ENCODE measurements around the gene NALF2. TPM values are rescaled to one million over a fixed set of nuclear protein-coding genes. Genes with fewer than 3 reads are reported as not detected.

Gene NALF2
- 1 to 10 TPM in 1 of 2 donors, under 1 TPM in 1; 0.66 to 1.0 TPM for total RNA-seq

- Histone ChIP-seq H3K4me3 (peak within 1 kb of the TSS in 1 of 2 donors; percentile 25), H3K27me3 (no peaks in the 10 kb centered on the region), H3K27ac (peak within 1 kb of the TSS in 2 of 4 donors; percentile 21 to 70), H3K36me3 (replicated peaks in 1 of 2; ENCODE audit: insufficient read depth in 1 of 2, low read depth in 2 of 2) (no peaks in the 10 kb centered on the region), H3K4me1 (peaks cover 14% of the 10 kb centered on the region), H3K9me3 (no peaks in the 10 kb centered on the region)
- 0 to 1% methylated on average over 1 to 28 of the region's 66 CpGs for WGBS, 2 donors
- peak; percentile 66 for ATAC-seq
- DNase-seq = peak; percentile 51 to 69 (median 60)
- intact Hi-C loops (cut with DNase I) = no loop called here
- TF ChIP-seq CTCF (IDR thresholded peaks at IDR 0.05) = peak in 1 of 7 experiments; percentile 0
- peak in 2 of 3 donors; percentile 48 to 50 for TF ChIP-seq POLR2A (IDR thresholded peaks at IDR 0.05)
Measured at GRCh38 chrX:69503782-69504625, at the start of gene NALF2. Gene NALF2 (plus strand): TSS chrX:69504326. CDS start chrX:69505283, 957 bp downstream.

- no peak for TF ChIP-seq POLR2A (IDR thresholded peaks at IDR 0.05)
- TF ChIP-seq CTCF (IDR thresholded peaks at IDR 0.05) = no peak
- intact Hi-C loops (cut with DNase I) = no loop called here
- no peaks in the 10 kb centered on the region for H3K4me1 ChIP-seq
- no peak overlapping the region for H3K27ac ChIP-seq
- WGBS, 2 donors = 71 to 78% methylated on average over 6 of the region's 6 CpGs
- DNase-seq (no peak), ATAC-seq (no peak)
- no peaks in the 10 kb centered on the region for H3K36me3 ChIP-seq (replicated peaks in 1 of 2; ENCODE audit: insufficient read depth in 1 of 2, low read depth in 2 of 2)
- no peak overlapping the region for H3K4me3 ChIP-seq
- H3K27me3 ChIP-seq = no peaks in the 10 kb centered on the region
- no peaks in the 10 kb centered on the region for H3K9me3 ChIP-seq
Measured at GRCh38 chrX:69457756-69458155, 46.4 kb upstream of the NALF2 start.

GRCh38 chrX:69466546-69466945 is 37.6 kb upstream of the NALF2 start:
- no peaks in the 10 kb centered on the region for H3K4me1 ChIP-seq
- H3K27me3 ChIP-seq = no peaks in the 10 kb centered on the region
- no peak overlapping the region for H3K27ac ChIP-seq
- H3K9me3 ChIP-seq = no peaks in the 10 kb centered on the region
- ATAC-seq = no peak
- H3K4me3 ChIP-seq = no peak overlapping the region
- intact Hi-C loops (cut with DNase I) = no loop called here
- WGBS, 2 donors = 67 to 80% methylated on average over 1 of the region's 1 CpG
- TF ChIP-seq CTCF (IDR thresholded peaks at IDR 0.05) (no peak), POLR2A (IDR thresholded peaks at IDR 0.05) (no peak)
- no peak for DNase-seq
- H3K36me3 ChIP-seq (replicated peaks in 1 of 2; ENCODE audit: insufficient read depth in 1 of 2, low read depth in 2 of 2) = no peaks in the 10 kb centered on the region

GRCh38 chrX:69469975-69470374 is 34.2 kb upstream of the NALF2 start:
- DNase-seq (no peak), ATAC-seq (no peak)
- TF ChIP-seq CTCF (IDR thresholded peaks at IDR 0.05) = no peak
- no peak for TF ChIP-seq POLR2A (IDR thresholded peaks at IDR 0.05)
- no peaks in the 10 kb centered on the region for H3K9me3 ChIP-seq
- no peaks in the 10 kb centered on the region for H3K4me1 ChIP-seq
- H3K4me3 ChIP-seq = no peak overlapping the region
- H3K36me3 ChIP-seq (replicated peaks in 1 of 2; ENCODE audit: insufficient read depth in 1 of 2, low read depth in 2 of 2) = no peaks in the 10 kb centered on the region
- no peaks in the 10 kb centered on the region for H3K27me3 ChIP-seq
- no peak overlapping the region for H3K27ac ChIP-seq
- intact Hi-C loops (cut with DNase I) = no loop called here
- WGBS, 2 donors = 70 to 75% methylated on average over 4 of the region's 4 CpGs

All from body of pancreas (tissue), 4 donors.